ENCODE measurements around the gene SAMM50.

The SAMM50 gene

DNA sequence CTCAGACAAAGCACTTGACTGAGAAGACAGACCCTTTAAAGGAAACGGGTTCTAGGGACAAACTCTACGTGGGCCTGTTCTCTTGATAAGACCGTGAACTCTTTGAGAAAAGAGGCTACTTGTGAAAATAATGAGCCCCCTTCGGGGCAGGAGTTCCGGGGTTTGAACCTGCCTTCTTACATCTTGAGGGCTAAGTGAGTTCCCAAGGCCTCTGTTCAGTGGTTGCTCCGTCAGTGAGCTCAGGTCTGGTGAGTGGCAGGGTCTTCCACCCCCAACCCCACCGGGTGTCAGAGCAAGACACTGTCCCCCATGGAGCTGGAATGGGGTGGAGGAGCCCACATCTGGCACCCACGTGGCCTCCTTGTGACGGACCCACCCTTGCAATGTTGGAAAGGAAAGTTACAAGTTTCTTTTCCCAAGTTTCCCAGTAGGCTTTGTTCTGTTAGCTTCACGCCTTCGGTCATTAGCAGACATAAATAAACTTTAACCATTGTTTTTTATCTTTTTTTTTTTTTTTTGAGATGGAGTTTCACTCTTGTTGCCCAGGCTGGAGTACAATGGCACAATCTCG, 6.3 kb upstream of the SAMM50 start:
- TF ChIP-seq, protein P1, sequence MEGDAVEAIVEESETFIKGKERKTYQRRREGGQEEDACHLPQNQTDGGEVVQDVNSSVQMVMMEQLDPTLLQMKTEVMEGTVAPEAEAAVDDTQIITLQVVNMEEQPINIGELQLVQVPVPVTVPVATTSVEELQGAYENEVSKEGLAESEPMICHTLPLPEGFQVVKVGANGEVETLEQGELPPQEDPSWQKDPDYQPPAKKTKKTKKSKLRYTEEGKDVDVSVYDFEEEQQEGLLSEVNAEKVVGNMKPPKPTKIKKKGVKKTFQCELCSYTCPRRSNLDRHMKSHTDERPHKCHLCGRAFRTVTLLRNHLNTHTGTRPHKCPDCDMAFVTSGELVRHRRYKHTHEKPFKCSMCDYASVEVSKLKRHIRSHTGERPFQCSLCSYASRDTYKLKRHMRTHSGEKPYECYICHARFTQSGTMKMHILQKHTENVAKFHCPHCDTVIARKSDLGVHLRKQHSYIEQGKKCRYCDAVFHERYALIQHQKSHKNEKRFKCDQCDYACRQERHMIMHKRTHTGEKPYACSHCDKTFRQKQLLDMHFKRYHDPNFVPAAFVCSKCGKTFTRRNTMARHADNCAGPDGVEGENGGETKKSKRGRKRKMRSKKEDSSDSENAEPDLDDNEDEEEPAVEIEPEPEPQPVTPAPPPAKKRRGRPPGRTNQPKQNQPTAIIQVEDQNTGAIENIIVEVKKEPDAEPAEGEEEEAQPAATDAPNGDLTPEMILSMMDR (IDR thresholded peaks at IDR 0.05): no peak

DNA sequence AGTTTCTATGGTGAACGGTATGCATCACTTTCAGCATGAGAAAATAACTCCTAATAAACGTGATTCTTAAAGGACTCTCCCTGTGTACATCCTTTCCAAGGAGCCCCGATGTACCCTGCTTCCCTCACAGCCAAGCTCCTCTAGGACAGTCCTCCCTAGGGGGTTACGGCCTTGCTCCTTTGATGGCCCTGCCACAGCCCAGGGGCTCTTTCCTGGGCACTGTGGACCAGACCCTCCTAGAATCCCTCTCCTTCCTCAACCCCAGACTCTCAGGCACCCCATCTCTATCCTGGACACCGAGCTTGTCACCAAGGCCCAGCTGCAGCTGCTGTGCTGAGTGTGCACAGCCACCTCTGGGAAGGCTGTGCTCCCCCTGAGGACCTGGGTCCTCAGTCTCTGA, 3.9 kb upstream of the SAMM50 start:
- TF ChIP-seq, protein P1 (IDR thresholded peaks at IDR 0.05): no peak

DNA sequence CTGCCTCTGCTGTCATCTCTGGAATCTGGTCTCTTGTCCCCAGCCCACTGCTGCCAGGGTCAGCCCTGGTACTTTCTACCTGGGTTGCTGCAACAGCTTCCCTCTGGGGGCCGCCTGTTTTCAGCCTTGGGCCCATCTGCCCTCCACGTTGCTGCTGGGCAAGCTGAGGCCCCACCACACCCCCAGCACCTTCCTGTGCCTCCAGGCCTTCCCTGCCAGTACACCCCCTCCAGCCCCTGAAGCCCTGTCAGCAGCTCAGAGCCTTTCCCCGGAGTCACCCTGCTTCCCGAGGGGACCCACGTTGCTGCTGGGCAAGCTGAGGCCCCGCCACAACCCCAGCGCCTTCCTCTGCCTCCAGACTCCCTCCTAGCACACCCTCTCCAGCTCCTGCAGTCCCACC, 3.3 kb upstream of the SAMM50 start:
- TF ChIP-seq, protein P1 (IDR thresholded peaks at IDR 0.05): no peak

DNA sequence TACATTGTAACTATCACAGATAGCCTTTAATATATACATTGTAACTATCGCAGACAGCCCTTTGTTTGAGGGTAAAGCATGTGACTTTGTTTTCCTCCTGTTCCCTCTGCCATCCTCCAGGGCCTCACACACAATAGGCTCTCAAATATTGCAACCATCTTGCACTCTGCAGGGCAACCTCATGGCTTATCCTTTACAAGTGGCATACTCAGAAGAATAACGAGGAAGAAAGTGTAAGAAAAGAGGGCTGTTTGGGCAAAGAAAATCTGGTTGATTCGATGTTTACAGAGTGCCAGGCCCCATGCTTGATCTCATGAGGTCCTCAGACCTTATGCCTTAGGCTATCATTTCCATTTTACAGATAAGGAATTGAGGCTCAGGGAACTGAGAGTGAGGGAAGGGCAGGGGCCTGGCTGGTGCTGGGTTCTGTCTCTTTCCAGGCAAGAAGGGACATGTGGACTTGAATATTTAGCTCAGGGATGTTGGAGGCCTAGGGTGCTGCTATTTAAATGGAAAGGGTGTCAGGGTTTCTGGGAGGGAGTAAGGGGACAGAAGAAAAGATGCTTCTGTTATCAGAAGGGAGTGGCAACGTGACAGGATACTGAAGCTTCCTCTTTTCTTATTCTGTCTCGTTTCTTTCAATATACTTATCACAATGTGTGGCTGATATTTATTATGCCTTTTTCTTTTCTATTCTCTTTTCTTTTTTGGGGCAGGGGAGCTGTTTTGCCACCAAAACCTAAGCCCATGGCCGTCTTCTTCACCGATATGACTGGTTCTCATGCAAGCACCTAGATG, 1.1 kb upstream of the SAMM50 start:
- TF ChIP-seq, protein P1 (IDR thresholded peaks at IDR 0.05): no peak

DNA sequence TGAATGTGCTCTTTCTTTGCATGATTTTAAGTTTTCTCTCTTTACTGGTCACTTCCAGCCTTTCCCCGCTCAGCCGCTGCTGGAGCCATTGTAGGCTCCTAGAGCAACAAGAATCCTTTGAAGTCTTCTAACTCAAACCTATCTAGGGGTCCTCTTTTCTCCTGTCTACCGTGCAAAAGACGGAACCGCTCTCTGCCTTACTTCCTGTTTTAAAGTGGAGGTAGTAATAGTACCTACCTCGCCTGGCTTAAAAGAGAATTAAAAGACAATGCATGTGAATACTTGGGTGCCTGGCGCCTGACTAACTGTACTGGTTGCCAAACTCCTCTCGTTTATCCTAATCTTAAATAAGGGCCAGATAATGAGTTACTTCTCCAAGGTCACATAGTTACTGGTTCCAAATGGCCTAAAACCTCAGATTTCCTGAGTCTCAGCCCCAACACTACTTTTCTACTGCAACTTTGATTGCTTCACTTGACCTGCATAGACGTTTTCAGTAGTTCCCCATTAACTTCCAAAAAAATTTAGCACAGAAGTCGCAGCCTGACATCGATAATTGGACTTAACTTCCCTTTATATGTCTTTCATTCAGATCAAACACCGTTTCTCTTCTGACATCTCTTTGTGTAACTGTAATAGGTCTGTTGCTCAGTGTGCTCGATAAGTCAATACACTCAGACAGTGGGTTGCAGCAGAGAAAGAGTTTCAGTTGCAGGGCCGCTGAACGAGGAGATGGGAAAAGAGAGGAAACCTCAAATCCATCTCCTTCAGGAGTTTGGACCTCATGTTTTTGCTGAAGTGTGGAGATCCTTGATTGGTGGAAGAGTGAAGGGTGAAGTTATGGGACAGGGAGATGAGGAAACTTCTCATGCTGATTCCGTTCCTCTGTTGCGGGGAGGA, 891 bp downstream of the SAMM50 start:
- TF ChIP-seq, protein P1 (IDR thresholded peaks at IDR 0.05): no peak

DNA sequence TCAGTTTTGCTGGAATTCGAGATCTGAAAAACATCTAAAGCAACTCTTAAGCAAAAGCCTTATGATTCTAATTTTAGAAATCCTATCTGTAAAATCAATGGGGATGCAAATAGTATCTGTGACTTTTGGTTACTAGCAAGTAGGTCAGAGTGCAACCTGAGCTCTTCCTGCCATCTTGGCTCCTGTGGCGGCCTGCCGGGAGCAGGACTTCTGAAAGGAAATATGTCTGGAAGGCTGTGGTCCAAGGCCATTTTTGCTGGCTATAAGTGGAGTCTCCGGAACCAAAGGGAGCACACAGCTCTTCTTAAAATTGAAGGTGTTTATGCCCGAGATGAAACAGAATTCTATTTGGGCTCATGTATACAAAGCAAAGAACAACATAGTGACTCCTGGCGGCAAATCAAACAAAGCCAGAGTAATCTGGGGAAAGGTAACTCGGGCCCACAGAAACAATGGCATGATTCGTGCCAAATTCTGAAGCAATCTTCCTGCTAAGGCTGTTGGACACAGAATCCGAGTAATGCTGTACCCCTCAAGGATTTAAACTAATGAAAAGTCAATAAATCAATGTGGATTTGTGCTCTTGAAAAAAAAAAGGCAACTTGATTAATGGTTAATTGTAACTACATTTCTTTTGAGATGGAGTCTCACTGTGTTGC, 1.7 kb downstream of the SAMM50 start:
- TF ChIP-seq, protein P1 (IDR thresholded peaks at IDR 0.05): no peak

DNA sequence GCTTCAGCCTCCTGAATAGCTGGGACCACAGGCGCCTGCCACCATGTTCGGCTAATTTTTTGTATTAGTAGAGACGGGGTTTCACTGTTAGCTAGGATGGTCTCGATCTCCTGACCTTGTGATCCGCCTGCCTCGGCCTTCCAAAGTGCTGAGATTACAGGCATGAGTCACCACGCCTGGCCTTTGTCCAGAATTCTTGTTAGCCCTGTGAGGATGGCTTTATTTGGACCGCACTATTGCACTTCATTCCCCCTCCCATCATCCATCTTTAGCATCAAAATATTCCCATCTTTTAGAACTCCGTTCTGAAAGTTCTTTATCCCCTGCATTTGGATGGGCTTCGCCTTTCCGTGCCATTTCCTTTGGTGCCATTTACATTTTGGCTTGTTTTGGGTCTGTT, 2.6 kb downstream of the SAMM50 start:
- TF ChIP-seq, protein P1 (IDR thresholded peaks at IDR 0.05): no peak
